GM12891 (cell line): ENCODE measurements around the gene MON2.
"Not testable (repeated sequence)": the region's sequence is repeated elsewhere in the genome, so short reads cannot be mapped to it uniquely, and the experiment has no call there.

Source experiments
- DNase-seq: peaks from one replicate; pipeline ENCODE4 v3.0.0; 2011; ENCODE audit warnings: low spot score; ENCODE audit not compliant: insufficient read length
- FAIRE-seq: peaks from 2 replicates; lab custom pipeline; 2011; peaks lifted over from hg19 to GRCh38; lab: Jason Lieb, UNC
- PAX5 ChIP-seq: IDR thresholded peaks from 2 replicates; pipeline ENCODE4 v1.6.1; 2011; ENCODE audit warnings: low read length, moderate library complexity, mild to moderate bottlenecking; ENCODE audit not compliant: insufficient read depth, severe bottlenecking
- POLR2A ChIP-seq: IDR thresholded peaks from 2 replicates; pipeline ENCODE4 v1.6.1; 2011; ENCODE audit warnings: low read depth, low read length, control low read depth
- POLR2AphosphoS5 ChIP-seq: IDR thresholded peaks from 2 replicates; pipeline ENCODE4 v1.6.1; 2011; ENCODE audit warnings: low read depth, low read length, control low read depth
- POU2F2 ChIP-seq: IDR thresholded peaks from 2 replicates; pipeline ENCODE4 v1.6.1; 2011; ENCODE audit warnings: low read depth, mild to moderate bottlenecking, control low read depth, low read length, moderate library complexity
- SPI1 ChIP-seq: IDR thresholded peaks from 2 replicates; pipeline ENCODE4 v1.6.1; 2011; ENCODE audit warnings: low read depth, low read length, control low read depth
- TAF1 ChIP-seq: IDR thresholded peaks from 2 replicates; pipeline ENCODE4 v1.6.1; 2011; ENCODE audit warnings: low read depth, low read length, control low read depth

Gene MON2

GRCh38 chr12:62471734-62472133 lies 5.1 kb downstream of the MON2 start:
- TF ChIP-seq POU2F2 (no peak), PAX5 (no peak), SPI1 (no peak), TAF1 (no peak), POLR2AphosphoS5 (no peak), POLR2A (no peak)
- DNase-seq, result no peak

DNA sequence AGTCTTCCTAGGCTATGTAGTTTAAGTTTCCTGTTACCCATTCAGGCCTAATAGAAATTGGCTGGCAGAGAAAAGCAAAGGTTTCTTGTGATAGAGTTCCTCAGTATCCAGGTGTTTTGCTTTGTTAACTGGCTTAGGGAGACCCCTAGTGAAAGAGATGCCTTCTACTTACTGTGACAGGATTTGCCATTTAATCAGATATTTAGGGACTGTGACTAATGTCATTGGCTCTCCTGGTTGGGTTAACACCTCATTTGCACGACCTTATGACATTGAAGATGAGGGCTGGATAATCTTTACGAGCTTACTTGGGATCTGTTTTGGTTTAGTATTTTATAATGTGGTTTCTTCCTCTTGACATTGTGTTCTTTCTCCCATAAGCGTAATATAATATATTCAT lies 5.8 kb downstream of the MON2 start:
- TF ChIP-seq PAX5 (no peak), SPI1 (no peak), POLR2A (no peak), TAF1 (no peak), POLR2AphosphoS5 (no peak), POU2F2 (no peak)
- DNase-seq (no peak), FAIRE-seq (no peak)

More at GRCh38 chr12:62471734-62472133, 5.1 kb downstream of the MON2 start:
- FAIRE-seq, result no peak

DNA sequence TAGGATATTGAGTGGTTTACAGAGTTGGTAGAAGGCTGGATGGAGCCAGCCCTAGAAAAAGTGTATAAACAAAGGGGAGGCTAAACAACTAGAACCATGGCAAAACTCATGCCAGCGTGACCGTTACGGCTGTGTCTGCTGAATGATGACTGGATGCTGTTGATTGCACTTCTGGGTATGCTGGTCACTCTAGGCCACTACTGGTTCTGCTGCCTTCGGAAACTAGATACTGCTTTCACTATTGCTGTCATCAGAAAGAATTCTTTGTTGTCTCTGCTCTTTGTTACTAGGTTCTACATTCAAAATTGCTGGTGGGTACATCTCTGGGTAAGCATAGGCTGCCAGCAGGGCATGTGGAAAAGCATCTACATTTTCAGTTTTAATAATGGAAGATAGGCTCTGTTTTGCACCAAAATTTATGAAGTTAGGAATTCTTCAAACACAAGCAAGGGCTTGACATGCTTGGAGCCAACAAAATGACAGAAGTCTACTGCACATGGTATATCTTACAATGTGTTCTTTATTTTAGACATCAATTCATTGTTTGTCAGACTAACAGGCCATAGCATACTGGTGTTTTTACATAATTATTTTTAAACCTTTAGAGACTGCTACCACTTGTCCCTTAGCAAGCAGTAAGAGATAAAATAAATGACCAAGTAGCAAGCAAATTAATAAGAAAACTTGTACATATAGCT lies 15.4 kb downstream of the MON2 start:
- no peak for FAIRE-seq
- DNase-seq, result no peak
- TF ChIP-seq TAF1 (no peak), PAX5 (no peak), SPI1 (no peak), POLR2A (no peak), POU2F2 (no peak), POLR2AphosphoS5 (no peak)

- FAIRE-seq, result no peak
- TF ChIP-seq POLR2AphosphoS5, result no peak
- no peak for TF ChIP-seq SPI1
- TF ChIP-seq TAF1, result no peak
- TF ChIP-seq POU2F2, result no peak
- no peak for TF ChIP-seq POLR2A
- no peak for TF ChIP-seq PAX5
- DNase-seq, result no peak
These were observed 16.1 kb downstream of the MON2 start for GRCh38 chr12:62482769-62483168.

- TF ChIP-seq SPI1, result no peak
- TF ChIP-seq PAX5, result no peak
- no peak for TF ChIP-seq POLR2A
- no peak for TF ChIP-seq TAF1
- no peak for TF ChIP-seq POU2F2
- no peak for DNase-seq
- FAIRE-seq, result no peak
These were observed 17.6 kb downstream of the MON2 start for GRCh38 chr12:62484233-62484632.

DNA sequence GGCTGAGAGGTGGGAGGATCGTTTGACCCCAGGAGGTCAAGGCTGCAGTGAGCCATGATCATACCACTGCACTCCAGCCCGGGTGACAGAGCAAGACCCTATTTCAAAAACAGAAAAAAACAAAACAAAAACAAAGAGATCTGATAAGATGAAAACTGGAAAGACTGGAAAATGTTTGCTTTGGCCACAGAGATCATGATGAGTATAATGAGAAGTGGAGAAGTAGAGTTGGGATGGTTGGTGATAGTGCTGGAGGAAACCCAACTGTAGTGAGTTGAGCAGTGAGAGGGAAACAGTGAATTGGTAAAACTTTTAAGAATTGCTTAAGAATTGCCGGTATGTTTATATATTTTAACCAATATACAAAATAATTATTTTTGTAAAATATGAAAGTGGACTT lies 39.2 kb downstream of the MON2 start:
- no peak for FAIRE-seq
- TF ChIP-seq POU2F2, result no peak
- TF ChIP-seq TAF1, result no peak
- TF ChIP-seq SPI1, result no peak
- no peak for TF ChIP-seq PAX5
- TF ChIP-seq POLR2AphosphoS5, result no peak
- TF ChIP-seq POLR2A, result no peak
- DNase-seq, result no peak

- no peak for DNase-seq
- no peak for FAIRE-seq
- no peak for TF ChIP-seq PAX5
- no peak for TF ChIP-seq POU2F2
- TF ChIP-seq POLR2A, result no peak
- no peak for TF ChIP-seq TAF1
- TF ChIP-seq POLR2AphosphoS5, result no peak
- no peak for TF ChIP-seq SPI1
These were observed 46.3 kb downstream of the MON2 start for GRCh38 chr12:62512901-62513300.

DNA sequence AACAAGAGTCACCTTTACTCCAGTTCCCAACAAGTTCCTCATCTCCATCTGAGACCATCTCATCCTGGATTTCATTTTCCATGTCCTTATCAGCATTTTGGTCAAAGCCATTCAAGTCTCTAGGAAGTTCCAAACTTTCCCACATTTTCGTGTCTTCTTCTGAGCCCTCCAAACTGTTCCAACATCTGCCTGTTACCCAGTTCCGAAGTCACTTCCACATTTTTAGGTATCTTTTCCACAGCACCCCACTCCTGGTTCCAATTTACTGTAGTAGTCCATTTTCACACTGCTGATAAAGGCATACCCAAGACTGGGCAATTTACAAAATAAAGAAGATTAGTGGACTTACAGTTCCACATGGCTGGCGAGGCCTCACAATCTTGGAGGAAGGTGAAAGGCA lies 47.5 kb downstream of the MON2 start:
- DNase-seq, FAIRE-seq: not testable (repeated sequence)

DNA sequence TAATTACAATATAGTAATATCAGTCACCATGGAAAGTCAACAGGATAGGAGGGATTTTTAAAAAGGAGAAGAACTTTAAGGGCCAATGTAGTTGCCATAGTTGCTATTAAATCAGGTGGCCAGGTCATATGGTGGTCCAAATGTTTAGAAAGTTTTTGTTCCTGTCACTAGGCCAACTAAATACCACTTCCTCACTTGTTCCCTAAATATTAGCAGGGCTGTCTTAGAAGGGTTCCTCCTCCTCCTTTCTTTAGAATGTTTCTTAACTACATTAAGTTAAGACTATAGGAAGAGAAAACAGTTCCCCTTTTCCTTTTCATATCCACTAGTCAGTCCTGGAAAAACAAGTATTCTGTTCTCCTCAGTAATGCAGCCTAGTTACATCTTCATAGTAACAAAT lies 50.3 kb downstream of the MON2 start:
- peak; percentile 25; the same call in 1 of the 2 replicates for TF ChIP-seq SPI1
- TF ChIP-seq PAX5, result no peak
- no peak for FAIRE-seq
- DNase-seq, result no peak

DNA sequence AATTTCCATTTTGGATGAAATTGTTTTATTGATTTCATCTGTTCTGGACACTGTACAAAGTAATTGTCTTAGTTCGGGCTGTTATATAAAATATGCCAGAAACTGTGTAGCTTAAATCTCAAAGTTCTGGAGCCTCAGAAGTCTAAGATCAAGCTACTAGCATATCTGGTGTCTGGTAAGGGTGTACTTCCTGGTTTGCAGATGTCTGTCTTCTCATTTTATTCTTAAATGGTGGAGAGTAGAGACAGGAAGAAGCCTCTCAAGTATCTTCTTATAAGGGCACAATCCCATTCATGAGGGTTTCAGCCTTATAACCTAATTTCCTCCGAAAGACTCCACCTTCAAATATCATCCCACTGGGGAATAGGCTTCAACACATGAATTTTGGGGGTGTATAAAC lies 51.3 kb downstream of the MON2 start:
- DNase-seq (no peak), FAIRE-seq (no peak)
- TF ChIP-seq POLR2A (no peak), POU2F2 (no peak), PAX5 (no peak), POLR2AphosphoS5 (no peak), TAF1 (no peak), SPI1 (no peak)

GRCh38 chr12:62519043-62519442 lies 52.4 kb downstream of the MON2 start:
- no peak for DNase-seq
- no peak for FAIRE-seq
- TF ChIP-seq POLR2AphosphoS5, result no peak
- TF ChIP-seq SPI1, result no peak
- TF ChIP-seq TAF1, result no peak
